Measurements from ENCODE around the gene TRAM2. TPM values are rescaled to one million over a fixed set of nuclear protein-coding genes. Genes with fewer than 3 reads are reported as not detected.

Gene TRAM2
- total RNA-seq, 2 donors from 2014 or later = 40.0 to 41.8 TPM

DNA sequence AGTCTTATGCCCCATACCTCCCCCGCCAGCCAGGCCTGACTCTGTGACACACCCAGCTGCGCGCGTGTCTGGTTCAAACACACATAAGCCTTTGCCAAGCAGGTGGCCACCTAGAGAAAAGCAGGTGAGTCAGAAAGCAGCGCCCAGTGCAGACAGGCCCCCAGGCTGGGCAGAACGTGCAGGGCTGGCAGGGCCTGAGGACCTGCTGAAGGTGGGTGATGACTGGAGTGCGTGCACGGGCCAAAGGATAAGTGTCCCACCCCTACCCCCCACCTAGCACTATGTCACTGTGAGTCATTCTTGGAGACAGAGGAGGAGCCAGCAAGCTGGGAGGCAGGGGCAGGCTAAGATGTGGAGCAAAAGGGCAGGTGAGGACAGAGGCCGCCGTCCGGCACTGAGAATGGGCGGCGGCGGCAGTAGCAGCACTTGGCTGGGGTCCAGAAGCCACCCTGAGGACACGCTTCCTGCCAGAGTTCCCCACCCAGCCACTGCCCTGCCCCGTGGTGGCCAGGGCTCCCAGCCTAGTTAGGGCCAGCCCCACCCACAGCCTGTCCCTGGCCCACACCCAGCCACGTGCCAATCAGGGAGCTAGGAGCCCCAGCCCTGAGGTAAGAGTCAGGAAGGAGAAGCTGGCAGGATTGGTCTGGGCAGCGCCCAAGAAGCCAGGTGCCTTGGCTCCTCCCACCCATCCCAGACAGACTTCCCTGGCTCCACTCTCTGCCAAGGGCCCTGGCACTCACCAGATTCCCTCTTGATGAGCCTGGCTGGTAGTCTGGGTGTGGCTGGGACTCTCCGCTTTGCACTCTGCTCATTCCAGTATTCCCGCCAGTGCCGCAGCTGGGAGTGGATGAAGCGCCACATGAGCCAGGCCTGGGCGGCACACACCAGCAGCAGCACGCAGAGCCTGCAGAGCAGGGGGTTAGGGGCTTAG is 72.7 kb downstream of the TRAM2 start:
- peak overlapping the region; percentile 83 to 87 for H3K27ac ChIP-seq
- H3K36me3 ChIP-seq = peaks cover 32% of the 10 kb centered on the region
- peaks cover 29 to 71% of the 10 kb centered on the region in 2 donors for H3K4me1 ChIP-seq (ENCODE audit: control insufficient read depth in 1 of 2, low read depth in 2 of 2)
- no peaks in the 10 kb centered on the region for H3K9me3 ChIP-seq
- TF ChIP-seq, protein P1, sequence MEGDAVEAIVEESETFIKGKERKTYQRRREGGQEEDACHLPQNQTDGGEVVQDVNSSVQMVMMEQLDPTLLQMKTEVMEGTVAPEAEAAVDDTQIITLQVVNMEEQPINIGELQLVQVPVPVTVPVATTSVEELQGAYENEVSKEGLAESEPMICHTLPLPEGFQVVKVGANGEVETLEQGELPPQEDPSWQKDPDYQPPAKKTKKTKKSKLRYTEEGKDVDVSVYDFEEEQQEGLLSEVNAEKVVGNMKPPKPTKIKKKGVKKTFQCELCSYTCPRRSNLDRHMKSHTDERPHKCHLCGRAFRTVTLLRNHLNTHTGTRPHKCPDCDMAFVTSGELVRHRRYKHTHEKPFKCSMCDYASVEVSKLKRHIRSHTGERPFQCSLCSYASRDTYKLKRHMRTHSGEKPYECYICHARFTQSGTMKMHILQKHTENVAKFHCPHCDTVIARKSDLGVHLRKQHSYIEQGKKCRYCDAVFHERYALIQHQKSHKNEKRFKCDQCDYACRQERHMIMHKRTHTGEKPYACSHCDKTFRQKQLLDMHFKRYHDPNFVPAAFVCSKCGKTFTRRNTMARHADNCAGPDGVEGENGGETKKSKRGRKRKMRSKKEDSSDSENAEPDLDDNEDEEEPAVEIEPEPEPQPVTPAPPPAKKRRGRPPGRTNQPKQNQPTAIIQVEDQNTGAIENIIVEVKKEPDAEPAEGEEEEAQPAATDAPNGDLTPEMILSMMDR (IDR thresholded peaks at IDR 0.05) = no peak
- DNase-seq (ENCODE audit: low spot score) (peak; percentile 75), ATAC-seq (ENCODE audit: insufficient number of reproducible peaks, low FRiP score, low read depth) (peak; percentile 77)
- H3K27me3 ChIP-seq (replicated peaks; ENCODE audit: insufficient read depth) = no peaks in the 10 kb centered on the region
- peak overlapping the region; percentile 22 for H3K4me3 ChIP-seq

DNA sequence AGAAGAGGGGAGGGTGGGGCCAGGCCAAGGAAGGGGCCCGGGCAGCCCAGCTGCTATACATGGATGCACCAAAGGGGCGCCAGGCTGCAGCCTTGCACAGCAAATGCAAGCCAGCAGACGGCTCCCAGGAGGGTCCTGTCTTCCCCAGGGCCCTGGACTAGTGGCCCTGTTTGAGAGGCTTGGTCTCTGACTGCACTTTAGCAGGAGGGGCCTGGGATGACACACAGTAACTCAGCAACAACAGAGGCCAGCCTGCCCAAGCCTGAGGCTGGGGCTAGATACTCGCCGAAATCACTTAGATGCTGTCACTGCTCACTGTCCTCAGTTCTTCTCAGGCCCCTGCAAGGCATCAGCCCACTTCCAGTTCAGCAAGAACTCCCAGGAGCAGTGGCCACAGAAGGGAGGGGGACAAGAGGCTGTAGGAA is 73.5 kb downstream of the TRAM2 start:
- Histone ChIP-seq H3K27me3 (replicated peaks; ENCODE audit: insufficient read depth) (no peaks in the 10 kb centered on the region), H3K9me3 (no peaks in the 10 kb centered on the region), H3K4me3 (no peak overlapping the region), H3K36me3 (peaks cover 27% of the 10 kb centered on the region), H3K27ac (peak overlapping the region; percentile 83 to 87), H3K4me1 (ENCODE audit: control insufficient read depth in 1 of 2, low read depth in 2 of 2) (peaks cover 35 to 71% of the 10 kb centered on the region in 2 donors)
- no peak for DNase-seq (ENCODE audit: low spot score)
- TF ChIP-seq, protein P1 (IDR thresholded peaks at IDR 0.05) = no peak
- ATAC-seq (ENCODE audit: insufficient number of reproducible peaks, low FRiP score, low read depth) = no peak

DNA sequence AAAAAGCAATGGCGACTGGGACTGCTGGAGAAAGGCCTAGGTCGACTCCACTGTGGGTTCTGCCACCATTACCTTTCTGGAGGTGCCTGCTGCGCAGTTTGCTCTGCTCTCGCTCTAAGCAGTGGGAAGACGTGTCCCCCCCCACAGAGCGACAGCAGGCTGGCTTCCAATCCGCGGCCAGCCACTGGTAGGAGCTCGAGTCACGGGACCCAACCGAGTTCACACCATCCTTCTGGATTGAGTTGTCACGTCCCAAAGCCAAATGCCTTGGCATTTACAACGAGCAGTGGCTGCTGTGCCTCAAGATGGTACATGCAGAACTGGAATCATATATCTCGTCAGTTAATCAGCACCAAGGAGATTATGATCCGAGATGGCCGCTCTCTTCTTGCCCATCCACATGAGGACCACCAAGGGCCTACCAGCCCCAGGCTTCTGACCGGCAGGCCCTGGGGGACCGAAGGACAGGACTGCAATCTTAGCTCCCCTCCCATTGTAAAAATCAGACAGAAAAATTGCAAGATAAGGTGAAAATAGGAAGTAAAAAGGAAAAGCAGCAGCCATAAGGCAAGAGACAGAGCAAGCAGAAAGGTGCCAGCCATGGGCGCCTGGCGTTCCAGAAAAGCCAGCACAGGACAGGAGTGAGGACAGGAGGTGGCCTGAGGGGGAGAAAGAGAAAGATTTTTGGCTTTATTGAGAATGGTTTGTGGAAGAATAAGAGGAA is 74.4 kb downstream of the TRAM2 start:
- no peak for ATAC-seq (ENCODE audit: insufficient number of reproducible peaks, low FRiP score, low read depth)
- DNase-seq (ENCODE audit: low spot score) = no peak
- no peak overlapping the region for H3K4me3 ChIP-seq
- H3K36me3 ChIP-seq = peaks cover 21% of the 10 kb centered on the region
- H3K9me3 ChIP-seq = no peaks in the 10 kb centered on the region
- H3K4me1 ChIP-seq (ENCODE audit: control insufficient read depth in 1 of 2, low read depth in 2 of 2) = peaks cover 42 to 74% of the 10 kb centered on the region in 2 donors
- TF ChIP-seq, protein P1 (IDR thresholded peaks at IDR 0.05) = no peak
- H3K27me3 ChIP-seq (replicated peaks; ENCODE audit: insufficient read depth) = no peaks in the 10 kb centered on the region
- peak overlapping the region; percentile 83 to 87 for H3K27ac ChIP-seq

GRCh38 chr6:52500238-52501129 is 76.4 kb downstream of the TRAM2 start:
- H3K4me3 ChIP-seq = peak overlapping the region; percentile 14
- H3K36me3 ChIP-seq = peaks cover 14% of the 10 kb centered on the region
- no peaks in the 10 kb centered on the region for H3K27me3 ChIP-seq (replicated peaks; ENCODE audit: insufficient read depth)
- no peak for DNase-seq (ENCODE audit: low spot score)
- peak; percentile 7 for ATAC-seq (ENCODE audit: insufficient number of reproducible peaks, low FRiP score, low read depth)
- H3K9me3 ChIP-seq = no peaks in the 10 kb centered on the region
- TF ChIP-seq, protein P1 (IDR thresholded peaks at IDR 0.05) = no peak
- peaks cover 43 to 67% of the 10 kb centered on the region in 2 donors for H3K4me1 ChIP-seq (ENCODE audit: control insufficient read depth in 1 of 2, low read depth in 2 of 2)
- H3K27ac ChIP-seq = peak overlapping the region; percentile 74 to 83
